ENCODE measurements around the gene PARP12. TPM values are rescaled to one million over a fixed set of nuclear protein-coding genes. Genes with fewer than 3 reads are reported as not detected.

PARP12 gene
- total RNA-seq, 1 donor from 2014 or later: 6.8 TPM

DNA sequence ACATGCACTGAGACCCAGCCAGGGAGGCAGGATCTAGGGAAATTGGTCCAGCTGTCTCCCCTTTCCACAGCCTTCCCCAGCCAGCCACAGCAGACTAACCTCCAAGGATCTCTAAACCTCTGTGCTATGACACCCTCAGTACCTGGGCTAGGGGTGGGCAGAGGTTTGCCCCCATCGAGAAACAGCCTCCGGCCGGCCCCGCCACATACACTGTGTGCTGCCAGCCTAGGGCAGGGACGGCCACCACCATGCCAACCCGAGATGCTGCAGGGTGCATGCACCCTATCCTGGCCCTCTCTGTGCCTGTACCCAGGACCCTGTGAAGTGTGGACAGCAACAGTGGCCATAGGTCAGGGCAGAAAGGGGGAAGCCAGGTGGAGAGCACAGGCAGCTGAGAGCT, 58.1 kb downstream of the PARP12 start:
- H3K4me2 ChIP-seq: no peak overlapping the region
- H3K27ac ChIP-seq: no peak overlapping the region
- Mint-ChIP-seq H3K9me3 (no peaks in the 10 kb centered on the region), H3K27ac (no peak overlapping the region), H3K4me1 (peaks cover 16% of the 10 kb centered on the region), H3K27me3 (ENCODE audit: insufficient read depth, low read depth) (peaks cover 10% of the 10 kb centered on the region), H3K4me3 (no peak overlapping the region), H3K36me3 (no peaks in the 10 kb centered on the region)
- no peak overlapping the region for H3K9ac ChIP-seq
- H3K27me3 ChIP-seq: peaks cover 2% of the 10 kb centered on the region
- no peaks in the 10 kb centered on the region for H3K36me3 ChIP-seq
- no peak for DNase-seq (ENCODE audit: low spot score)
- H3K9me3 ChIP-seq (ENCODE audit: low read depth): no peaks in the 10 kb centered on the region
- H3K4me1 ChIP-seq: no peaks in the 10 kb centered on the region
- H4K20me1 ChIP-seq (ENCODE audit: low read depth): no peaks in the 10 kb centered on the region
- TF ChIP-seq, protein P1, sequence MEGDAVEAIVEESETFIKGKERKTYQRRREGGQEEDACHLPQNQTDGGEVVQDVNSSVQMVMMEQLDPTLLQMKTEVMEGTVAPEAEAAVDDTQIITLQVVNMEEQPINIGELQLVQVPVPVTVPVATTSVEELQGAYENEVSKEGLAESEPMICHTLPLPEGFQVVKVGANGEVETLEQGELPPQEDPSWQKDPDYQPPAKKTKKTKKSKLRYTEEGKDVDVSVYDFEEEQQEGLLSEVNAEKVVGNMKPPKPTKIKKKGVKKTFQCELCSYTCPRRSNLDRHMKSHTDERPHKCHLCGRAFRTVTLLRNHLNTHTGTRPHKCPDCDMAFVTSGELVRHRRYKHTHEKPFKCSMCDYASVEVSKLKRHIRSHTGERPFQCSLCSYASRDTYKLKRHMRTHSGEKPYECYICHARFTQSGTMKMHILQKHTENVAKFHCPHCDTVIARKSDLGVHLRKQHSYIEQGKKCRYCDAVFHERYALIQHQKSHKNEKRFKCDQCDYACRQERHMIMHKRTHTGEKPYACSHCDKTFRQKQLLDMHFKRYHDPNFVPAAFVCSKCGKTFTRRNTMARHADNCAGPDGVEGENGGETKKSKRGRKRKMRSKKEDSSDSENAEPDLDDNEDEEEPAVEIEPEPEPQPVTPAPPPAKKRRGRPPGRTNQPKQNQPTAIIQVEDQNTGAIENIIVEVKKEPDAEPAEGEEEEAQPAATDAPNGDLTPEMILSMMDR (IDR thresholded peaks at IDR 0.05): no peak
- TF ChIP-seq EZH2phosphoT487 (IDR thresholded peaks at IDR 0.05): no peak
- no peak for TF ChIP-seq EZH2 (IDR thresholded peaks at IDR 0.05)
- H2AFZ ChIP-seq (replicated peaks): no peak overlapping the region
- H3F3A ChIP-seq (ENCODE audit: low read depth): no peaks in the 10 kb centered on the region
- H3K79me2 ChIP-seq (ENCODE audit: low read depth): no peaks in the 10 kb centered on the region
- H3K4me3 ChIP-seq: no peak overlapping the region

DNA sequence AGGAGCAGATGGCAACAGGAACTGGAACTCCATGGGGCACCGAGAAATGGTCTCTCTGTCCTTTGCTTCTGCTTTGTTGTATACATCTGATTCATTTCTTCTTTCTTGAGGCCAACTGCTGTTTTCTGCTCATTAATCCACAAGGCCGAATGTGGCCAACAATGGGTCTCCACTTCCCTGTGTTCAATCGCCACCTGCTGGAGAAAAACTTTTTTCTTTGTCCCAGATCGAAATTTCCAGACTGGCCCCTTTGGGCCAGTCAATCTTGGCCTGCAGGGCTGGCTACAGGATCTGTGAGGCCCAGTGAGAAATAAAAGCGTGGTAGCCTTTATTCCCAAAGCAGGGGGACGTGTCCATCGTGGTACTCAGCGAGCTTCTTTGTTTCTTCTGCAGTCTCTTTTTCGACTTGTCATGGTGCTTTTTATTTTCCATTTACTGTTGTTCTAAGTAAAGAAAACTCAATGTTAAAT, 58.8 kb downstream of the PARP12 start:
- H3K79me2 ChIP-seq (ENCODE audit: low read depth): no peaks in the 10 kb centered on the region
- DNase-seq (ENCODE audit: low spot score): peak; percentile 81
- Mint-ChIP-seq H3K27ac (no peak overlapping the region), H3K9me3 (no peaks in the 10 kb centered on the region), H3K27me3 (ENCODE audit: insufficient read depth, low read depth) (peaks cover 10% of the 10 kb centered on the region), H3K36me3 (no peaks in the 10 kb centered on the region), H3K4me1 (peaks cover 13% of the 10 kb centered on the region), H3K4me3 (no peak overlapping the region)
- peaks cover 2% of the 10 kb centered on the region for H3K27me3 ChIP-seq
- no peaks in the 10 kb centered on the region for H3K4me1 ChIP-seq
- no peak overlapping the region for H3K27ac ChIP-seq
- H3K4me3 ChIP-seq: no peak overlapping the region
- H3F3A ChIP-seq (ENCODE audit: low read depth): no peaks in the 10 kb centered on the region
- no peak overlapping the region for H3K4me2 ChIP-seq
- no peaks in the 10 kb centered on the region for H3K36me3 ChIP-seq
- H3K9ac ChIP-seq: no peak overlapping the region
- no peaks in the 10 kb centered on the region for H3K9me3 ChIP-seq (ENCODE audit: low read depth)
- TF ChIP-seq EZH2 (IDR thresholded peaks at IDR 0.05) (no peak), EZH2phosphoT487 (IDR thresholded peaks at IDR 0.05) (no peak)
- TF ChIP-seq, protein P1 (IDR thresholded peaks at IDR 0.05): peak; percentile 73
- no peaks in the 10 kb centered on the region for H4K20me1 ChIP-seq (ENCODE audit: low read depth)
- peak overlapping the region; percentile 27 for H2AFZ ChIP-seq (replicated peaks)

DNA sequence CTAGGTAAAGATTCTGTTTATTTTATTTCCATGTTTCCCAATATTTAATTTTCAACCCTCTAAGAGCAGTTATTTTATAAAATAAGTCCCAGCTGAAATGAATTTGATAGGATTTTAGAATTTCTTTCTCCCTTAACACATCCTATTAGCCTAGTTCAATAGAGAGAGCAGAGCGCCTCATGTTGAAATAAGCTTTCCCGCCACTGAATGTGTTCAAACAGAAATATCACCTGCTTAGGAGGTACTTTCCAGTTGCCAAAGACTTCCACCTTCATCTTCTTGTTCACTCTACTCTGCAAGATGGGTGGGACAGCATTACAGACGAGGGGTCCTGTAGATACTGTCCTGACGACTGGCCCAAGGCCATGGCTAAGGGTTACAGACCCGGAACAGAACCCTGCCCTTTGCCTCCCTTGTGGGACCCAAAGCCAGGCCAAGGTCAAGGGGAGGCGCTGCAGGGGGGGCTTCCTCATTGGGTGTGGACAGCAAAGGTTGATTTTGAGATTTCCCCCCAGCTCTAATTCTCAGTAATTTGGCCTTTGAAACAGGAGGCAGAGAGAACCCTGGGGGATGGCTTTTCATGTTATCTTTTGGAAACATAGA, 62.0 kb downstream of the PARP12 start:
- Histone ChIP-seq H3K9ac (no peak overlapping the region), H3F3A (ENCODE audit: low read depth) (no peaks in the 10 kb centered on the region), H3K9me3 (ENCODE audit: low read depth) (no peaks in the 10 kb centered on the region), H3K27me3 (no peaks in the 10 kb centered on the region), H3K36me3 (no peaks in the 10 kb centered on the region), H3K4me2 (no peak overlapping the region), H3K79me2 (ENCODE audit: low read depth) (no peaks in the 10 kb centered on the region), H4K20me1 (ENCODE audit: low read depth) (no peaks in the 10 kb centered on the region), H3K4me3 (no peak overlapping the region), H3K27ac (no peak overlapping the region), H2AFZ (replicated peaks) (no peak overlapping the region), H3K4me1 (peaks cover 6% of the 10 kb centered on the region)
- DNase-seq (ENCODE audit: low spot score): no peak
- Mint-ChIP-seq H3K9me3 (no peaks in the 10 kb centered on the region), H3K4me3 (no peak overlapping the region), H3K27ac (no peak overlapping the region), H3K27me3 (ENCODE audit: insufficient read depth, low read depth) (peaks cover 7% of the 10 kb centered on the region), H3K4me1 (peaks cover 19% of the 10 kb centered on the region), H3K36me3 (no peaks in the 10 kb centered on the region)
- TF ChIP-seq, protein P1 (IDR thresholded peaks at IDR 0.05): no peak
- no peak for TF ChIP-seq EZH2 (IDR thresholded peaks at IDR 0.05)
- TF ChIP-seq EZH2phosphoT487 (IDR thresholded peaks at IDR 0.05): no peak

Measured in neural progenitor cell (in vitro differentiated cells).